Fibroblast of mammary gland (primary cell): ENCODE data around the gene GNG2.

Experiments
- DNase-seq: peaks from one replicate; pipeline ENCODE4 v3.0.0-alpha.2; 2010; ENCODE audit warnings: low read depth
- H3K4me3 ChIP-seq: 2 replicates; pipeline ENCODE4 v1.5.1; 2011; ENCODE audit warnings: low read depth, mild to moderate bottlenecking, low read length, moderate library complexity; ENCODE audit not compliant: control insufficient read depth
- TF ChIP-seq, protein P1 (sequence below): conservative IDR thresholded peaks from 2 replicates; pipeline ENCODE4 v1.5.1; 2011; ENCODE audit warnings: low read depth, low read length, inconsistent platforms; ENCODE audit not compliant: control insufficient read depth, insufficient read depth

The GNG2 gene

DNA sequence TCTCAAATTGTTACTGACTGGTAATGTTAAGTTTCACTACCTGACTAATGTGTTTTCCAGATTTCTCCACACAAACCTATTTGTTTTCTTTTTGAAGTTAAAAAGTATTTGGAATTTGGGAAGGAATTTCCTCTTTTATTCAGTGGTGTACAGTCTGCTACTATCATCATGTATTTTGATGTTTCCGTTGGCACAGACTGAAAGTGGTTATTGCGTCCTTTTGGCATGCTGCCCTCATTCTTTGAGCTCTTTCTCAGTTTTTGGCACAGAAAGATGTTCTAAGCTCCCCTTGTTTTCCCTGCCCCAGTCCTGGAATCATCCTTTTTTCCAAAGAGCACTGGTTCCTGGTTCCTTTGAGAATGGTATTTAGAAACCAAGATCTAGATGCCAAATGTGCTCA is 97.5 kb downstream of the GNG2 start:
- TF ChIP-seq, protein P1, sequence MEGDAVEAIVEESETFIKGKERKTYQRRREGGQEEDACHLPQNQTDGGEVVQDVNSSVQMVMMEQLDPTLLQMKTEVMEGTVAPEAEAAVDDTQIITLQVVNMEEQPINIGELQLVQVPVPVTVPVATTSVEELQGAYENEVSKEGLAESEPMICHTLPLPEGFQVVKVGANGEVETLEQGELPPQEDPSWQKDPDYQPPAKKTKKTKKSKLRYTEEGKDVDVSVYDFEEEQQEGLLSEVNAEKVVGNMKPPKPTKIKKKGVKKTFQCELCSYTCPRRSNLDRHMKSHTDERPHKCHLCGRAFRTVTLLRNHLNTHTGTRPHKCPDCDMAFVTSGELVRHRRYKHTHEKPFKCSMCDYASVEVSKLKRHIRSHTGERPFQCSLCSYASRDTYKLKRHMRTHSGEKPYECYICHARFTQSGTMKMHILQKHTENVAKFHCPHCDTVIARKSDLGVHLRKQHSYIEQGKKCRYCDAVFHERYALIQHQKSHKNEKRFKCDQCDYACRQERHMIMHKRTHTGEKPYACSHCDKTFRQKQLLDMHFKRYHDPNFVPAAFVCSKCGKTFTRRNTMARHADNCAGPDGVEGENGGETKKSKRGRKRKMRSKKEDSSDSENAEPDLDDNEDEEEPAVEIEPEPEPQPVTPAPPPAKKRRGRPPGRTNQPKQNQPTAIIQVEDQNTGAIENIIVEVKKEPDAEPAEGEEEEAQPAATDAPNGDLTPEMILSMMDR = no peak
- DNase-seq = peak; percentile 82

DNA sequence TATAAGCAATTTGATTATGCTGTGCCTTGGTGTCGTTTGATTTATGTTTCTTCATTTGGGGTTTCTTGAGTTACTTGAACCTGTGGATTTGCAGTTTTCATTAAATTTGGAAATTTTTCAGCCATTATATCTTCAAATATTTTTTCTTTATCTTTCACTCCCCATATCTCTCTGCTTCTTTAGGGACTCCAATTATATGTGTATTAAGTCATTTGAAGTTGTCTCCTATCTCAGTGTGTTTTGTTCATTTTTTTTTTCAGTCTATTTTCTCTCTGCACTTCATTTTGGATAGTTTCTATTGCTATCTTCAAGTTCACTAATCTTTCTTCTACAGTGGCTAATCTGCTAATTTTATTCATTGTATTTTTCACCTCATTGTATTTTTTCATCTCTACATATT is 99.5 kb downstream of the GNG2 start:
- TF ChIP-seq, protein P1 = no peak
- H3K4me3 ChIP-seq = no peak overlapping the region
- DNase-seq = no peak

More for the DNA sequence above, 97.5 kb downstream of the GNG2 start:
- H3K4me3 ChIP-seq = no peak overlapping the region

DNA sequence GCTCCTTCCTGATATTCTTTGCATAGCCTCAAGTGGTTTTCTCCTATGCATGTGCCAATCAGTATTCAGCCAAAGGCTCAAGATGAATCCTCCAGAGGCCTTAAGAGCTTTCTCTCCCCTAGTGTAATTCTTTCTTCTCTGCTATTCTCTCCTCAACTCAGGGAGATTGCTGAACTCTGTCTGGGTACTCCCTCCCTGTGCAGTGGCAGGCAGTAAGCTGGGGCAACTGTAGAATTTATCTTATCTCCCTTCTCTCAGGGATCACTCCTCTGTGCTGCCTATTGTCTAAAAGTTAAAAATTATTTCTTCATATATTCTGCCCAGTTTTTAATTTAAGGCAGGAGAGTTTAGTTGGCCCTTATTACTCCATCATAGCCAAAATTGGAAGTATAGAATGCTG is 100.5 kb downstream of the GNG2 start:
- no peak overlapping the region for H3K4me3 ChIP-seq
- TF ChIP-seq, protein P1 = no peak
- DNase-seq = no peak

DNA sequence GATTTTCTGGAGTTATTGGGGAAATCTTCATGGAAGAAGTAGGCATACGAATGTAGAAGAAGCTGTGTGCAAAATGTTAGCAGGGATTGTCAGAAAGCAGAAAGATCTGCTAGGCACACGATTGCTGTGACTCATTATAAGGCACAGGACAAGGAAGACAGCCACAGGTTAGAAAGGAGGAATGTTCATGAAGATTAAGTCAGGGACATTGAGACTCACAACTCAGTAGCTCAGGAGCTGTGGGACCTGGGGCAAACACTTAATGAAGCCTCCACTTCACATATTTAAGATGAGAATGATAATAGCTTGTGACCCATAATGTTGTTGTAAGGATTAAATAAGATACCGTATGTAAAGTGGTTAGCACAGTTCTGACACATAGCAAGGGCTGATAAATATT is 102.3 kb downstream of the GNG2 start:
- TF ChIP-seq, protein P1 = no peak
- H3K4me3 ChIP-seq = no peak overlapping the region
- DNase-seq = peak; percentile 4

DNA sequence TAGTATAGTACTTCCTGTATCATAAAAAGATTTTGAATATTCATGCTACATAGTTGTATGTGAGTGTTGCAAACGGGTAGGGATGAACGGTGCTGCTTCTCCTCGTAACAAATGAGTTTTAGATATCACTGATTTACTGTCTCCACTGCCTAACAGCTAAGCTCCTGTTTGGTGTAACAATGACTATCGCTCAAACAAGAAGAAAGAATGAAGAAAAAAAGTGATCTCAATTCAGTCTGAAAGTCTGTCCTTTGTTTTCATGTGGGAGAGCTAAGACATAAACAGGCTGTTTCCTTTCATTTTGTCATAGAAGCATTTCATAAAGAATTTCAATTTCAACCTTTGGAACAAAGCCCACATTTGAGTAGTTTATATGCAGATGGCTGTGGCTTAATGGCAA is 102.9 kb downstream of the GNG2 start:
- no peak overlapping the region for H3K4me3 ChIP-seq
- TF ChIP-seq, protein P1 = no peak
- no peak for DNase-seq

DNA sequence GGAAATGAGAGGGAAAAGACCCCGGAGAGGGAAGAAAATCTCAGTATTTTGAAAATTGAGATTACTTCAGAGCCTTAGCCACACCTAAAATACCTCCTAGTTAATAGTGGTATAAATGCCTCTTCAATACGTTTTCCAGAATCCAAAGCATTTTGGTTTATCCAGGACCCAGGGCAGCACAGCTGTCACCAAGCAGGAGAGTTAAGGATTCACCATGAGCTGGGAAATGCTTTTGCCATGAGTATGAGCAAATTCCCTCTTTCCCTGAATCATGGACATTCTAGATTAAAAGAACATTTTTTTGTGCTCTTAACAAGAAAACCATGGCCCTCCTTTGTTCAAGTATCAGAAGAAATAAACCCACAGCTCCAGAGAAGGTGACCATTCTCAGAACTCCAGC is 107.1 kb downstream of the GNG2 start:
- TF ChIP-seq, protein P1 = no peak
- no peak overlapping the region for H3K4me3 ChIP-seq
- no peak for DNase-seq
